ENCODE results near the gene COL18A1. TPM values are rescaled to one million over a fixed set of nuclear protein-coding genes. Genes with fewer than 3 reads are reported as not detected.

Gene COL18A1
- polyA plus RNA-seq, 1 donor (not counting 4 experiments of a cell fraction or from before 2014, with no cell fraction given), result 13.0 TPM

GRCh38 chr21:45405271-45405818 lies 380 bp downstream of the COL18A1 start:
- Histone ChIP-seq H3K27me3 (ENCODE audit: control insufficient read depth, extremely low read depth, insufficient read depth, low read length) (no peaks in the 10 kb centered on the region), H3K36me3 (ENCODE audit: control insufficient read depth in 2 of 2, extremely low read depth in 1 of 2, insufficient read depth in 2 of 2, low read length in 2 of 2) (no peaks in the 10 kb centered on the region), H3K4me3 (ENCODE audit: control insufficient read depth in 2 of 3, extremely low read depth in 1 of 3, insufficient read depth in 2 of 3, low read depth in 1 of 3, low read length in 3 of 3) (peak overlapping the region; percentile 41 to 75 (median 56)), H3K4me1 (ENCODE audit: control insufficient read depth, extremely low read depth, insufficient read depth, low read length) (peaks cover 65% of the 10 kb centered on the region), H3K4me2 (ENCODE audit: control insufficient read depth, extremely low read depth, insufficient read depth, low read depth, low read length) (peak overlapping the region; percentile 77), H3K9ac (ENCODE audit: control insufficient read depth, extremely low read depth, insufficient read depth, low read length) (peak overlapping the region; percentile 50), H4K20me1 (ENCODE audit: control insufficient read depth, extremely low read depth, insufficient read depth, low read length) (peaks cover 11% of the 10 kb centered on the region), H3K9me1 (ENCODE audit: control insufficient read depth, extremely low read depth, insufficient read depth, low read length) (peaks cover 6% of the 10 kb centered on the region), H2AFZ (ENCODE audit: control insufficient read depth, low read length) (no peak overlapping the region), H3K9me3 (ENCODE audit: control insufficient read depth, low read depth, low read length) (peaks cover 2% of the 10 kb centered on the region), H3K79me2 (ENCODE audit: control insufficient read depth, insufficient read depth, low read length) (peaks cover 6% of the 10 kb centered on the region), H3K27ac (ENCODE audit: control insufficient read depth, insufficient read depth, low read length) (no peak overlapping the region)
- TF ChIP-seq EZH2 (IDR thresholded peaks at IDR 0.05; ENCODE audit: low read length) (no peak), CTCF (optimal IDR thresholded peaks at IDR 0.05 in 1 of 3, IDR thresholded peaks at IDR 0.05 in 1 of 3, conservative IDR thresholded peaks at IDR 0.05 in 1 of 3; ENCODE audit: extremely low read depth in 1 of 3, insufficient read depth in 2 of 3, low read length in 3 of 3) (no peak)
- DNase-seq (ENCODE audit: low read depth, low spot score), result no peak
- dilution Hi-C loops (cut with MboI; ENCODE audit: extremely low pct_ligation_motif_present, low sequenced_read_pairs), result no loop called here
- no peak for FAIRE-seq

GRCh38 chr21:45405819-45406762 lies 1.1 kb downstream of the COL18A1 start:
- Histone ChIP-seq H2AFZ (ENCODE audit: control insufficient read depth, low read length) (no peak overlapping the region), H3K9me1 (ENCODE audit: control insufficient read depth, extremely low read depth, insufficient read depth, low read length) (peaks cover 6% of the 10 kb centered on the region), H3K27ac (ENCODE audit: control insufficient read depth, insufficient read depth, low read length) (no peak overlapping the region), H3K79me2 (ENCODE audit: control insufficient read depth, insufficient read depth, low read length) (peaks cover 11% of the 10 kb centered on the region), H3K4me2 (ENCODE audit: control insufficient read depth, extremely low read depth, insufficient read depth, low read depth, low read length) (peak overlapping the region; percentile 77), H3K9ac (ENCODE audit: control insufficient read depth, extremely low read depth, insufficient read depth, low read length) (peak overlapping the region; percentile 50), H3K9me3 (ENCODE audit: control insufficient read depth, low read depth, low read length) (peaks cover 1% of the 10 kb centered on the region), H4K20me1 (ENCODE audit: control insufficient read depth, extremely low read depth, insufficient read depth, low read length) (peaks cover 11% of the 10 kb centered on the region), H3K36me3 (ENCODE audit: control insufficient read depth in 2 of 2, extremely low read depth in 1 of 2, insufficient read depth in 2 of 2, low read length in 2 of 2) (no peaks in the 10 kb centered on the region), H3K4me1 (ENCODE audit: control insufficient read depth, extremely low read depth, insufficient read depth, low read length) (peaks cover 73% of the 10 kb centered on the region), H3K27me3 (ENCODE audit: control insufficient read depth, extremely low read depth, insufficient read depth, low read length) (no peaks in the 10 kb centered on the region), H3K4me3 (ENCODE audit: control insufficient read depth in 2 of 3, extremely low read depth in 1 of 3, insufficient read depth in 2 of 3, low read depth in 1 of 3, low read length in 3 of 3) (peak overlapping the region; percentile 41 to 75 (median 56))
- dilution Hi-C loops (cut with MboI; ENCODE audit: extremely low pct_ligation_motif_present, low sequenced_read_pairs), result no loop called here
- DNase-seq (ENCODE audit: low read depth, low spot score) (peak; percentile 26), FAIRE-seq (peak; percentile 69)
- TF ChIP-seq EZH2 (IDR thresholded peaks at IDR 0.05; ENCODE audit: low read length) (no peak), CTCF (optimal IDR thresholded peaks at IDR 0.05 in 1 of 3, IDR thresholded peaks at IDR 0.05 in 1 of 3, conservative IDR thresholded peaks at IDR 0.05 in 1 of 3; ENCODE audit: extremely low read depth in 1 of 3, insufficient read depth in 2 of 3, low read length in 3 of 3) (no peak)

Data from keratinocyte (primary cell).